Astrocyte of the hippocampus (primary cell): ENCODE results near the gene TMA7.
"Not testable (repeated sequence)": the region's sequence is repeated elsewhere in the genome, so short reads cannot be mapped to it uniquely, and the experiment has no call there.

Experiments used
- DNase-seq: peaks from one replicate; pipeline ENCODE4 v3.0.0; 2011; ENCODE audit warnings: low read depth, low spot score

Gene TMA7

GRCh38 chr3:48439820-48440589 lies at the start of gene TMA7, which contains the start of gene CCDC51:
Gene TMA7, plus strand, starts transcription at chr3:48440257. Its CDS starts 40 bp downstream, at chr3:48440297.
Gene CCDC51, minus strand, starts transcription at chr3:48440119. Its CDS starts 4,991 bp downstream, at chr3:48435128.
- peak; percentile 98 for DNase-seq

GRCh38 chr3:48394391-48394790 lies 45.7 kb upstream of the TMA7 start:
- DNase-seq, result no peak

GRCh38 chr3:48395714-48396113 lies 44.3 kb upstream of the TMA7 start:
- DNase-seq, result no peak

- no peak for DNase-seq
Measured at GRCh38 chr3:48397767-48398681, 42.0 kb upstream of the TMA7 start.

- DNase-seq, result no peak
Measured at GRCh38 chr3:48398701-48399386, 41.2 kb upstream of the TMA7 start.

GRCh38 chr3:48399387-48400172 lies 40.5 kb upstream of the TMA7 start:
- no peak for DNase-seq

GRCh38 chr3:48400824-48401433 lies 39.1 kb upstream of the TMA7 start:
- DNase-seq, result peak; percentile 73

GRCh38 chr3:48401434-48401901 lies 38.6 kb upstream of the TMA7 start:
- not testable (repeated sequence) for DNase-seq

- peak; percentile 95 for DNase-seq
Measured at GRCh38 chr3:48402281-48402732, 37.8 kb upstream of the TMA7 start.

GRCh38 chr3:48402907-48403306 lies 37.1 kb upstream of the TMA7 start:
- no peak for DNase-seq

- no peak for DNase-seq
Measured at GRCh38 chr3:48403533-48404439, 36.3 kb upstream of the TMA7 start.

- no peak for DNase-seq
Measured at GRCh38 chr3:48404440-48405342, 35.4 kb upstream of the TMA7 start.

GRCh38 chr3:48405343-48405881 lies 34.6 kb upstream of the TMA7 start:
- no peak for DNase-seq

- DNase-seq, result no peak
Measured at GRCh38 chr3:48405971-48406370, 34.1 kb upstream of the TMA7 start.

- DNase-seq, result no peak
Measured at GRCh38 chr3:48406443-48407431, 33.3 kb upstream of the TMA7 start.

GRCh38 chr3:48407542-48408099 lies 32.4 kb upstream of the TMA7 start:
- DNase-seq, result no peak
